HUES6 (cell line): ENCODE data around the gene TAB3.

Experiments used
- H3K27ac ChIP-seq: 2 replicates; pipeline ENCODE4 v1.7.0; 2013; ENCODE audit warnings: low read depth, mild to moderate bottlenecking, low read length, inconsistent platforms
- H3K27me3 ChIP-seq: 2 replicates; pipeline ENCODE4 v1.6.1; 2013; ENCODE audit warnings: low read length; ENCODE audit not compliant: control insufficient read depth, insufficient read depth
- H3K36me3 ChIP-seq: 2 replicates; pipeline ENCODE4 v1.6.1; 2013; ENCODE audit warnings: low read length; ENCODE audit not compliant: control insufficient read depth, insufficient read depth
- H3K4me1 ChIP-seq: 2 replicates; pipeline ENCODE4 v1.6.1; 2013; ENCODE audit warnings: low read length; ENCODE audit not compliant: control insufficient read depth, insufficient read depth
- H3K4me3 ChIP-seq: 2 replicates; pipeline ENCODE4 v1.5.1; 2013; ENCODE audit warnings: low read depth, low read length
- H3K9ac ChIP-seq: one replicate; pipeline ENCODE4 v1.6.1; 2013; ENCODE audit warnings: mild to moderate bottlenecking, low read length
- H3K9me3 ChIP-seq: 2 replicates; pipeline ENCODE4 v1.6.1; 2013; ENCODE audit warnings: low read depth, low read length; ENCODE audit not compliant: control insufficient read depth, insufficient read depth

TAB3 gene

DNA sequence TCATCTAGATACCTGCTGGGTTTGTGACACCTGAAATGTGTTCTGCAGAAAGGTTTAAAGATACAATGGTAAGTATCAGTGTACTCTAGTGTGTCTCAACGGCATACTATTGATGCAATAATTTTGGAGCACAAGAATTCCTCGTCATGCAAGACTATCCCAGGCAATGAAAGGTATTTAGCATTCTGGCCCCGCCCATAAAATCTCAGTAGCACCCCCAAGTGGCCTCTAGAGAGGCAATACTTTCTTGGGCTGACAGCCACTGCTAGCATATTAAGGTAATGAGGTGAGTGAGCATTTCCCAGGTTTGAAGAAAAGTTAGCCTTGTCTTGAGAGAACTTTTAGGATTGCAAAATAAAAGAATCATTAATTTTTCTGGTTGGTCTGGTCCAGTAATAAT is 24.0 kb downstream of the TAB3 start:
- peaks cover 3% of the 10 kb centered on the region; the same call in 1 of the 2 replicates for H3K36me3 ChIP-seq
- H3K9me3 ChIP-seq, result no peaks in the 10 kb centered on the region
- no peak overlapping the region for H3K4me3 ChIP-seq
- no peak overlapping the region for H3K27ac ChIP-seq
- H3K4me1 ChIP-seq, result 0 out of 2 replicates have a peak, but pooled peaks cover 2% of the 10 kb centered on the region
- no peaks in the 10 kb centered on the region for H3K27me3 ChIP-seq
- no peak overlapping the region for H3K9ac ChIP-seq

DNA sequence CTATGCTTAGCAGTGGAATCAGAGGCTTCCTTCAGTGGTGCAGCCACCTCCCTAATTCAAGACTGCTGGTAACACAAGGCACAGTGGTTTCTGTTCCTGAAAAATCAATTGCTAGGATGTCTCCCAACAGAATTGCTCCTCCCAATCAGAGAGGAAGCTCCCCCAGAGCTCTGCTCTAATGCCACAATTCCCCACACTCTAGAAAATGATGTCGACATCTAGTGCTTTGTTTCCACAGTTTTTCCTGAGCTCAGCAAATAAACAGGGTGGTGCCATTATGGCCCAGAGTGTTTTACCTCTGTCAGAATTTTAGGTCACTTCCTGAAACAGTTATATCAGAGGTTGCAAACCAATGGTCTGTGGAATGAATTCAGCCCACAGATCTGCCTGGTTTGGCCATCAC is 24.7 kb downstream of the TAB3 start:
- peaks cover 5% of the 10 kb centered on the region; the same call in 1 of the 2 replicates for H3K4me1 ChIP-seq
- H3K36me3 ChIP-seq, result peaks cover 3% of the 10 kb centered on the region
- H3K27me3 ChIP-seq, result no peaks in the 10 kb centered on the region
- no peak overlapping the region for H3K27ac ChIP-seq
- H3K9ac ChIP-seq, result no peak overlapping the region
- H3K9me3 ChIP-seq, result no peaks in the 10 kb centered on the region
- H3K4me3 ChIP-seq, result no peak overlapping the region

GRCh38 chrX:30863974-30864373 is 25.1 kb downstream of the TAB3 start:
- Histone ChIP-seq H3K27ac (no peak overlapping the region), H3K9ac (no peak overlapping the region), H3K4me3 (no peak overlapping the region), H3K4me1 (peaks cover 9% of the 10 kb centered on the region; the same call in 1 of the 2 replicates), H3K36me3 (peaks cover 7% of the 10 kb centered on the region), H3K9me3 (no peaks in the 10 kb centered on the region), H3K27me3 (no peaks in the 10 kb centered on the region)

- Histone ChIP-seq H3K27ac (peak overlapping the region; percentile 42; the same call in 1 of the 2 replicates), H3K36me3 (peaks cover 33% of the 10 kb centered on the region), H3K9ac (no peak overlapping the region)
Measured at GRCh38 chrX:30858098-30858497, 31.0 kb downstream of the TAB3 start.

DNA sequence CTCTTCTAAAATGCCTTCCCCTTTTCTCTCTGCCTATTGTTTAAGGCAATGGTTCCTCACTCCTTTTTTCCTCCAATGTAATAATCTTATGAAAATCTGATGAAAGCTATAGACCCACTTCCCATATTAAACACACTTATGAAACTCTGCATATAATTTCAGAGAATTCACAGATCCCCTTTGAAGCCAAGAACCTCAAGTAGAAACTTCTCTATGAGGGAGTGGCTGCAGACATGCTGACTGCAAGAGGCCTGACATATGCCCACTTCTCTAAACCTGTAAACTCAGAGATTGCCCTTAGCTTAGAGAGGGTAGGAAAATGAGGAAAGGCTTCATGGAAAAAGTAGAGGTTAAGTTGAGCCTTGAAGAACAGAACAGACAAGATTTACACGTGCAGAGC is 37.6 kb downstream of the TAB3 start:
- H3K27ac ChIP-seq, result no peak overlapping the region
- H3K9me3 ChIP-seq, result no peaks in the 10 kb centered on the region
- H3K36me3 ChIP-seq, result peaks cover 25% of the 10 kb centered on the region
- H3K9ac ChIP-seq, result no peak overlapping the region
- no peaks in the 10 kb centered on the region; the same call in 1 of the 2 replicates for H3K27me3 ChIP-seq
- no peaks in the 10 kb centered on the region for H3K4me1 ChIP-seq
- H3K4me3 ChIP-seq, result no peak overlapping the region

More at GRCh38 chrX:30858098-30858497, 31.0 kb downstream of the TAB3 start:
- no peaks in the 10 kb centered on the region for H3K9me3 ChIP-seq
- H3K4me3 ChIP-seq, result peak overlapping the region; percentile 21; the same call in 1 of the 2 replicates
- H3K27me3 ChIP-seq, result no peaks in the 10 kb centered on the region
- peaks cover 20% of the 10 kb centered on the region for H3K4me1 ChIP-seq

DNA sequence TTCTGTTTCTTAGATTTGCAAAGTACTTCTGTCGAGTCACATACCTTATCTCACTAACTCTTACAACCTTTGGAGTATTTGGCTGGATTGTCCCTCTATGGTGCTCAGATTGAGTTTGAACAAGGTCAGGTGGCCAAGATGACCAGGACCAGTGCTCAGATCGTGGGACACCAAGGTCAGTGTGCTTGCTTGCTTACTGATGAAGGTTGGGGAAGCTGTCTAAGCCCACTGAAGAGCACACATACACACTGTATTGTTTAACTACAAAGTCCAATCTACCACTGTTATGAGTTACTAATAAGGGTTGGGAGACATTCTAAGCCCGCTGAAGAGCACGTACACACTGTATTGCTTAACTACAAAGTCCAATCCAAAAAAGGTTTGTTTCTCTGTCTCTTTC is 53.7 kb downstream of the TAB3 start:
- H3K27me3 ChIP-seq, result no peaks in the 10 kb centered on the region
- no peak overlapping the region for H3K9ac ChIP-seq
- H3K9me3 ChIP-seq, result no peaks in the 10 kb centered on the region
- H3K27ac ChIP-seq, result no peak overlapping the region
- H3K36me3 ChIP-seq, result peaks cover 32% of the 10 kb centered on the region
- peaks cover 14% of the 10 kb centered on the region for H3K4me1 ChIP-seq
- no peak overlapping the region for H3K4me3 ChIP-seq

GRCh38 chrX:30833896-30834295 is 55.2 kb downstream of the TAB3 start:
- H3K4me1 ChIP-seq, result peaks cover 14% of the 10 kb centered on the region
- no peaks in the 10 kb centered on the region for H3K9me3 ChIP-seq
- no peak overlapping the region for H3K4me3 ChIP-seq
- H3K27me3 ChIP-seq, result no peaks in the 10 kb centered on the region
- H3K27ac ChIP-seq, result no peak overlapping the region
- H3K9ac ChIP-seq, result no peak overlapping the region
- H3K36me3 ChIP-seq, result peaks cover 27% of the 10 kb centered on the region

DNA sequence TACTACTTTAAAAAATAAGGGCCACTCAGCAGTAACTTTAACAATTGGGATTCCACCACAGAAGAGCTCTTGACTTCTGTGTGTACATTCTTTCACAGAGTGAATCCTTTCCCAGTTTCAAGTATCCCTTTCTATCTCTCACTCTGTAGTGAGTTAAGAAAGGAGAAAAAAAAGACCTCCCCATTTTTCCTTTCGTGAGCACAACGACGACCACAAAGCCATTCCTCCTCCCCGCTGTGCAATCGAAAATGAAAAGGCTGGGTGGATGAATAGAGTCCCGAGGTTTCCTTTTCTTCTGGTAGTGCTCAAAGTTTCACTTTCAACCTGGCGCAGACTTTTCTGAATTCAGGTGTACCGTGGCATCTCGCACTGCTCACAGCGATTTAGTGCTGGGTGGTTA is 58.0 kb downstream of the TAB3 start:
- Histone ChIP-seq H3K4me3 (peak overlapping the region; percentile 2; the same call in 1 of the 2 replicates), H3K4me1 (peaks cover 14% of the 10 kb centered on the region), H3K27ac (peak overlapping the region; percentile 27), H3K36me3 (peaks cover 12% of the 10 kb centered on the region), H3K9ac (no peak overlapping the region), H3K9me3 (no peaks in the 10 kb centered on the region), H3K27me3 (no peaks in the 10 kb centered on the region)

DNA sequence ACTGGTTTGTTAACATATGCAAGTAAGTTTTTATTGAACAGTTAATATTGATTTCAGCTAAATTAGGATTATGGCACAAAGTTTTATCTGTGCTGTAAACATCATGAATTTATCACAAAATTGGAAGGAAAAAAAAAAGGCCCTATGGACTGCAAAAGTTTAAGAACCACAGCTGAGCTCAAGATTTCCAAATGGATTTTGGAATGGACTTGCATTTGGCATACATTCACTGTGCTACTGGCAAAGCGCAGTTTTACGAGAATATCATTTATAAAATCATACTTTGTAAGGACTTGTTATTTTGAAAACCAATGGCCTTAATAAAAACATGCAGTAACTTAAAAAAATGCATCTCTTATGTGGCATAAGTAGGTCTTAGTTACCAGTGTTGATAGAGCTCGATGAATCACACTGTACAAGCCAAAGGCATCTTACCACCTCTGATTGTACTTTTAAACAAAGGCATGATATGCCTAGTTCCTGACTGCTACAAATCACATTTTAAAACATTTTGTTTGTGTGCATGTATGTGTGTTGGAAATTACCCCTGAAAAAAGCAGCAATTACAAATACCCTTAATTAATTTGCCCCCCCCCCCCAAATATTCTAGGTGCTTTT is 58.6 kb downstream of the TAB3 start:
- peaks cover 12% of the 10 kb centered on the region for H3K36me3 ChIP-seq
- no peak overlapping the region for H3K9ac ChIP-seq
- peak overlapping the region; percentile 27; the same call in 1 of the 2 replicates for H3K27ac ChIP-seq
- H3K9me3 ChIP-seq, result no peaks in the 10 kb centered on the region
- H3K4me1 ChIP-seq, result peaks cover 14% of the 10 kb centered on the region
- H3K27me3 ChIP-seq, result no peaks in the 10 kb centered on the region
- no peak overlapping the region for H3K4me3 ChIP-seq

DNA sequence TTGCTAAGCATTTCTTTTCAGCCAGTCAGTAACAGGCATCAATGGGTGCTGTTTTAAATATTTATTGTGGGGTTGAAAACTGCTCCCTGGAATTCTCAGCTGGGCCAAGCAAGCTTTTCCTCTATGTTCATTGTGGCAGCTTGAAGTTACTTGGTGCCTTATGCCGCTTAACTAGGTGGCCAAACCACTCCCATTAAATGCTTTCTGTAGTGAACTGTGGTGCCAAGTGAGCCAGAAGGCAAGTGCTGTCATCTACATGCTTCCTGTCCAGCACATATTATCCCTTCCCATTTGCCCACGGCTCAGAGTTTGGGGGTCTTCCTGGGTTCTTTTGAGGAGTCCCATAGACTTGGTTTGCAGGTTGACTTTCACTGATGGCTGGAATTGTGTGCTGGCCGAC is 64.8 kb downstream of the TAB3 start:
- H3K27ac ChIP-seq, result no peak overlapping the region
- H3K9me3 ChIP-seq, result no peaks in the 10 kb centered on the region
- 0 out of 2 replicates have a peak, but pooled peaks cover 2% of the 10 kb centered on the region for H3K36me3 ChIP-seq
- H3K4me3 ChIP-seq, result no peak overlapping the region
- no peaks in the 10 kb centered on the region for H3K4me1 ChIP-seq
- no peaks in the 10 kb centered on the region for H3K27me3 ChIP-seq
- H3K9ac ChIP-seq, result no peak overlapping the region

- no peaks in the 10 kb centered on the region for H3K36me3 ChIP-seq
- H3K27me3 ChIP-seq, result no peaks in the 10 kb centered on the region
- no peak overlapping the region for H3K27ac ChIP-seq
- H3K9ac ChIP-seq, result no peak overlapping the region
- H3K4me1 ChIP-seq, result no peaks in the 10 kb centered on the region
- no peak overlapping the region for H3K4me3 ChIP-seq
- no peaks in the 10 kb centered on the region for H3K9me3 ChIP-seq
Measured at GRCh38 chrX:30822764-30823163, 66.3 kb downstream of the TAB3 start.
